HEK293 (cell line): Measurements from ENCODE around the gene CAMK2N1.
"Not testable (repeated sequence)": the region's sequence is repeated elsewhere in the genome, so short reads cannot be mapped to it uniquely, and the experiment has no call there.

Experiments
- CTCF ChIA-PET: fragments of 350-600 bp; formaldehyde crosslinking; extraction: SDS; loops from one replicate; lab custom pipeline; 2021; ENCODE audit warnings: antibody characterized with exemption; lab: Yijun Ruan, JAX
- POLR2A ChIA-PET: fragments of 300-600 bp; formaldehyde crosslinking; extraction: SDS; loops from one replicate; lab custom pipeline; 2020; ENCODE audit warnings: antibody characterized with exemption, inconsistent platforms; lab: Yijun Ruan, JAX
- H3K27ac ChIP-seq: fragments of 200-500 bp; sonication (Bioruptor generic); 2 replicates; pipeline ENCODE4 v1.5.1; 2014; ENCODE audit warnings: low read depth, low read length, control low read depth, inconsistent platforms; ENCODE audit errors: extremely low read depth
- H3K36me3 ChIP-seq, 2 experiments: fragments of 200-500 bp in 1 of 2; sonication (Bioruptor generic) in 1 of 2; 1 replicate in 1 of 2; 2 replicates in 1 of 2; pipeline ENCODE4 v1.5.1; 2014 to 2017; ENCODE audit warnings: inconsistent platforms in 2 of 2, low read length in 2 of 2; ENCODE audit not compliant: control insufficient read depth in 2 of 2, insufficient read depth in 1 of 2
- H3K4me1 ChIP-seq: fragments of 200-500 bp; sonication (Bioruptor generic); 2 replicates; pipeline ENCODE4 v1.5.1; 2014; ENCODE audit warnings: mild to moderate bottlenecking, low read length, inconsistent platforms; ENCODE audit not compliant: control insufficient read depth, insufficient read depth
- H3K4me3 ChIP-seq: 2 replicates; pipeline ENCODE4 v1.5.1; 2011; ENCODE audit warnings: low read depth, mild to moderate bottlenecking, control low read depth, low read length, moderate library complexity
- H3K9me3 ChIP-seq: fragments of 200-500 bp; sonication (Bioruptor generic); 2 replicates; pipeline ENCODE4 v1.5.1; 2014; ENCODE audit warnings: low read depth, low read length, inconsistent platforms; ENCODE audit not compliant: control insufficient read depth, insufficient read depth
- REPIN1 ChIP-seq: fragments of 450-650 bp; formaldehyde crosslinking; IDR thresholded peaks from 2 replicates; pipeline ENCODE4 v1.5.1; 2017; ENCODE audit warnings: missing biosample characterization, missing genetic modification characterization, low read depth
- SCRT1 ChIP-seq: fragments of 450-650 bp; formaldehyde crosslinking; IDR thresholded peaks from 2 replicates; pipeline ENCODE4 v1.5.1; 2016; ENCODE audit warnings: missing biosample characterization, missing genetic modification characterization, borderline replicate concordance
- SCRT2 ChIP-seq: fragments of 450-650 bp; formaldehyde crosslinking; IDR thresholded peaks from 2 replicates; pipeline ENCODE4 v1.5.1; 2016; ENCODE audit warnings: missing biosample characterization, missing genetic modification characterization
- ZNF121 ChIP-seq: fragments of 450-650 bp; formaldehyde crosslinking; IDR thresholded peaks from 2 replicates; pipeline ENCODE4 v1.5.1; 2016; ENCODE audit warnings: missing biosample characterization, missing genetic modification characterization
- ZNF138 ChIP-seq: fragments of 450-650 bp; formaldehyde crosslinking; IDR thresholded peaks from 2 replicates; pipeline ENCODE4 v1.5.1; 2016; ENCODE audit warnings: missing biosample characterization, missing genetic modification characterization, borderline replicate concordance
- ZNF174 ChIP-seq: fragments of 450-650 bp; formaldehyde crosslinking; IDR thresholded peaks from 2 replicates; pipeline ENCODE4 v1.5.0; 2017; ENCODE audit warnings: missing biosample characterization, mild to moderate bottlenecking, missing genetic modification characterization
- ZNF341 ChIP-seq: fragments of 450-650 bp; formaldehyde crosslinking; IDR thresholded peaks from 2 replicates; pipeline ENCODE4; 2016; ENCODE audit warnings: low read depth, missing biosample characterization, missing genetic modification characterization
- ZNF416 ChIP-seq: fragments of 450-650 bp; formaldehyde crosslinking; IDR thresholded peaks from 2 replicates; pipeline ENCODE4 v1.5.1; 2016; ENCODE audit warnings: missing biosample characterization, missing genetic modification characterization
- TF ChIP-seq, protein P1 (sequence below): fragments of 450-650 bp; formaldehyde crosslinking; IDR thresholded peaks from 2 replicates; pipeline ENCODE4; 2016; ENCODE audit warnings: missing biosample characterization, missing genetic modification characterization
- TF ChIP-seq, protein P2 (sequence below): fragments of 450-650 bp; formaldehyde crosslinking; IDR thresholded peaks from 2 replicates; pipeline ENCODE4 v1.5.1; 2016; ENCODE audit warnings: missing biosample characterization, missing genetic modification characterization, low read depth

The CAMK2N1 gene

DNA sequence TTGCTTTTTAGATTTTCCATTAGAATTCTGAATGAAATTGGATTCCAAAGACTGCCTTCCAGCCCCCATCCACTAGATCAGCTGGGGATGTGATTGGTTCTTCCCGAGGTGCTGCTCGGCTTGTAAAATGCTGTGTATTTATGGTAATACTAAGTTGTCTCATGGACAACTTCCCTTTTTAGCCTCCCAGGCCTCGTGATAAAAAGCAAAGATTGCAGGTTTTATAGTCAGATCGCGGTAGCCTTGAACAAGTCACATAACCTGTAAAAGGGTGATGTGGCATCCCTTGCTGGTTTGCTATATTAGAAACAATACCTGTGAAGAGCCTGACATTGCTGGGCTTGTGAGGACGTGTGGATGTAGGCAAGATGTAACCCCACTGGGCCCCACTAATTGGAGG lies 11.5 kb upstream of the CAMK2N1 start:
- Histone ChIP-seq H3K4me3 (no peak overlapping the region), H3K9me3 (no peaks in the 10 kb centered on the region), H3K36me3 (peaks cover 10 to 52% of the 10 kb centered on the region in 2 experiments; a peak in 2 of 3 replicates), H3K4me1 (no peaks in the 10 kb centered on the region), H3K27ac (no peak overlapping the region)
- CTCF ChIA-PET, result interaction anchor here (0.9 to 1.6 kb wide), 3 partner anchors 136 to 280 kb away, joined by 3 to 6 read pairs (median 4); no protein-coding TSS in a partner anchor
- POLR2A ChIA-PET, result no interaction called here
- TF ChIP-seq ZNF416 (tag by site-specific recombination), result no peak
- TF ChIP-seq ZNF138 (tag by site-specific recombination), result no peak
- no peak for TF ChIP-seq SCRT2 (tag by site-specific recombination)
- TF ChIP-seq ZNF341 (tag by site-specific recombination), result no peak
- TF ChIP-seq ZNF174 (tag by site-specific recombination), result no peak

DNA sequence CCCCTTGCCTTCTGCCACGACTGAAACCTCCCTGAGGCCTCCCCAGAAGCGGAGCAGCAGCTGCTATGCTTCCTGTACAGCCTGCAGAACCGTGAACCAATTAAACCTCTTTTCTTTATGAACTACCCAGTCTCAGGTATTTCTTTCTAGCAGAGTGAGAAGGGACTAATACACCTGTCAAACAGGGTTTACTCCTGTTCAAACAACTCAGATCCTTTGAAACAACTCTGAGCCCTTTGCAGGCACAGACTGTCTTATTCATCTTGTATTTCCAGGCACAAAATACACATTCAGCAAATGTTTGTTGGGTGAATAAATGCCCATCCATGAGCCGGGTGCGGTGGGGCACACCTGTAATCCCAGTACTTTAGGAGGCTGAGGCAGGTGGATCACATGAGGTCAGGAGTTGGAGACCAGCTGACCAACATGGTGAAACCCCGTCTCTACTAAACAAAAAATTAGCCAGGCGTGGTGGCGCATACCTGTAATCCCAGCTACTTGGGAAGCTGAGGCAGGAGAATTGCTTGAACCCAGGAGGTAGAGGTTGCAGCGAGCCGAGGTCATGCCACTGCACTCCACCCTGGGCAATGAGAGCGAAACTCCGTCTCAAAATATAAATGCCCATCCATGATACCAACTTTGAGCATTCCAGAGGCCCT lies 10.8 kb upstream of the CAMK2N1 start:
- H3K27ac ChIP-seq, H3K9me3 ChIP-seq, POLR2A ChIA-PET, H3K4me1 ChIP-seq, H3K4me3 ChIP-seq: not testable (repeated sequence)
- CTCF ChIA-PET, result interaction anchor here (0.7 to 1.6 kb wide), 3 partner anchors 9 to 279 kb away, joined by 3 to 6 read pairs (median 3); no protein-coding TSS in a partner anchor
- H3K36me3 ChIP-seq, result peaks cover 4 to 45% of the 10 kb centered on the region in 2 experiments; a peak in 2 of 3 replicates

DNA sequence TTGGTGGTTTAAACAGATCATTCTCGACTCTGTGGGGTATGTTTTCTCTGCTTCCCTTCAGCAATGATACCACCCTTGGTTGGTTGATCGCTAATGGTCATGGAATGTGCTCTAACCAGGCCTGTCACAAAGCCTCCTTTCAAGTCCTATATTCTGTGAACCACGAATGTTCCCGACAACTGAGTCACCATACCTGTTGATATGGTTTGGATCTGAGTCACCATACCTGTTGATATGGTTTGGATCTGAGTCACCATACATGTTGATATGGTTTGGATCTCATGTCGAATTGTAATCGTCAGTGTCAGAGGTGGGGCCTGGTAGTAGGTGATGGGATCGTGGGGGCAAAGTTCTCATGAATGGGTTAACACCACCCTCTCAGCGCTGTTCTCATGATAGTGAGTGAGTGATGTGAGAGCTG lies 10.2 kb upstream of the CAMK2N1 start:
- no peak overlapping the region for H3K4me3 ChIP-seq
- H3K9me3 ChIP-seq, result no peaks in the 10 kb centered on the region
- peaks cover 4 to 39% of the 10 kb centered on the region in 2 experiments; a peak in 2 of 3 replicates for H3K36me3 ChIP-seq
- POLR2A ChIA-PET, result no interaction called here
- CTCF ChIA-PET, result interaction anchor here (0.7 to 1.7 kb wide), 3 partner anchors 10 to 135 kb away, joined by 3 to 6 read pairs (median 3); no protein-coding TSS in a partner anchor
- no peak for TF ChIP-seq REPIN1 (tag by site-specific recombination)
- TF ChIP-seq SCRT1 (tag by site-specific recombination), result peak; percentile 100
- TF ChIP-seq SCRT2 (tag by site-specific recombination), result peak; percentile 100
- H3K27ac ChIP-seq, result no peak overlapping the region
- no peaks in the 10 kb centered on the region for H3K4me1 ChIP-seq

DNA sequence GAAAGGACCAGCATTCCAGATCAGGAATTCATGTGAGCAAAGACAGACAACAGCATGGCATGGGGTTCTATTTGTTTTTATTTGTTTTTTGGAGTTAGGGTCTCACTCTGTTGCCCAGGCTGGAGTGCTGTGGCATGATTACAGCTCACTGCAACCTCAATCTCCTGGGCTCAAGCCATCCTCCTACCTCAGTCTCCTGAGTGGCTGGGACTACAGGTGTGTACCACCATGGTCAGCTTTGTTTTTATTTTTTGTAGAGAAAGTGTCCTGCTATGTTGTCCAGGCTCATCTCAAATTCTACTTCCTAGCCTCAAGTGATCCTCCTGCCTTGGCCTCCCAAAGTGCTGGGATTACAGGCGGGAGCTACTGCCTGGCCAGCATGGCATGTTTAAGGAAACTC lies 9.7 kb upstream of the CAMK2N1 start:
- no peaks in the 10 kb centered on the region for H3K4me1 ChIP-seq

More for the DNA sequence above, 9.7 kb upstream of the CAMK2N1 start:
- POLR2A ChIA-PET, result no interaction called here
- peaks cover 4 to 33% of the 10 kb centered on the region in 2 experiments; a peak in 2 of 3 replicates for H3K36me3 ChIP-seq
- no peak overlapping the region for H3K27ac ChIP-seq
- no peak overlapping the region for H3K4me3 ChIP-seq
- CTCF ChIA-PET, result interaction anchor here (0.6 to 6.7 kb wide), 11 partner anchors 9 to 577 kb away, joined by 3 to 75 read pairs (median 4); no protein-coding TSS in a partner anchor
- no peaks in the 10 kb centered on the region for H3K9me3 ChIP-seq
- TF ChIP-seq, protein P1, sequence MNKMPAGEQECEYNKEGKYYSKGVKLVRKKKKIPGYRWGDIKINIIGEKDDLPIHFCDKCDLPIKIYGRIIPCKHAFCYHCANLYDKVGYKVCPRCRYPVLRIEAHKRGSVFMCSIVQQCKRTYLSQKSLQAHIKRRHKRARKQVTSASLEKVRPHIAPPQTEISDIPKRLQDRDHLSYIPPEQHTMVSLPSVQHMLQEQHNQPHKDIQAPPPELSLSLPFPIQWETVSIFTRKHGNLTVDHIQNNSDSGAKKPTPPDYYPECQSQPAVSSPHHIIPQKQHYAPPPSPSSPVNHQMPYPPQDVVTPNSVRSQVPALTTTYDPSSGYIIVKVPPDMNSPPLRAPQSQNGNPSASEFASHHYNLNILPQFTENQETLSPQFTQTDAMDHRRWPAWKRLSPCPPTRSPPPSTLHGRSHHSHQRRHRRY (tag by site-specific recombination), result no peak
- TF ChIP-seq ZNF121 (tag by site-specific recombination), result peak; percentile 94
- TF ChIP-seq, protein P2, sequence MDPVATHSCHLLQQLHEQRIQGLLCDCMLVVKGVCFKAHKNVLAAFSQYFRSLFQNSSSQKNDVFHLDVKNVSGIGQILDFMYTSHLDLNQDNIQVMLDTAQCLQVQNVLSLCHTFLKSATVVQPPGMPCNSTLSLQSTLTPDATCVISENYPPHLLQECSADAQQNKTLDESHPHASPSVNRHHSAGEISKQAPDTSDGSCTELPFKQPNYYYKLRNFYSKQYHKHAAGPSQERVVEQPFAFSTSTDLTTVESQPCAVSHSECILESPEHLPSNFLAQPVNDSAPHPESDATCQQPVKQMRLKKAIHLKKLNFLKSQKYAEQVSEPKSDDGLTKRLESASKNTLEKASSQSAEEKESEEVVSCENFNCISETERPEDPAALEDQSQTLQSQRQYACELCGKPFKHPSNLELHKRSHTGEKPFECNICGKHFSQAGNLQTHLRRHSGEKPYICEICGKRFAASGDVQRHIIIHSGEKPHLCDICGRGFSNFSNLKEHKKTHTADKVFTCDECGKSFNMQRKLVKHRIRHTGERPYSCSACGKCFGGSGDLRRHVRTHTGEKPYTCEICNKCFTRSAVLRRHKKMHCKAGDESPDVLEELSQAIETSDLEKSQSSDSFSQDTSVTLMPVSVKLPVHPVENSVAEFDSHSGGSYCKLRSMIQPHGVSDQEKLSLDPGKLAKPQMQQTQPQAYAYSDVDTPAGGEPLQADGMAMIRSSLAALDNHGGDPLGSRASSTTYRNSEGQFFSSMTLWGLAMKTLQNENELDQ (tag by site-specific recombination), result no peak
